ENCODE measurements around the gene UMAD1.
"Not testable (repeated sequence)": the region's sequence is repeated elsewhere in the genome, so short reads cannot be mapped to it uniquely, and the experiment has no call there.

GRCh38 chr7:7804822-7805221, 164.3 kb downstream of the UMAD1 start:
- not testable (repeated sequence) for TF ChIP-seq CTCF, POLR2A (IDR thresholded peaks at IDR 0.05)
